NCI-H1105 treated with DMSO at 0.1 percent for 48 hours (cell line): ENCODE results near the gene ACOT12.
A peak's percentile ranks its signal among the peaks of the same experiment; 100 is the strongest.
"Not testable (repeated sequence)": the region's sequence is repeated elsewhere in the genome, so short reads cannot be mapped to it uniquely, and the experiment has no call there.

ENCODE experiments used
- DNase-seq: peaks from one replicate; lab custom pipeline; 2025; lab: John Stamatoyannopoulos, UW

Gene ACOT12

GRCh38 chr5:81337803-81338202, 56.1 kb downstream of the ACOT12 start:
- DNase-seq, result no peak

DNA sequence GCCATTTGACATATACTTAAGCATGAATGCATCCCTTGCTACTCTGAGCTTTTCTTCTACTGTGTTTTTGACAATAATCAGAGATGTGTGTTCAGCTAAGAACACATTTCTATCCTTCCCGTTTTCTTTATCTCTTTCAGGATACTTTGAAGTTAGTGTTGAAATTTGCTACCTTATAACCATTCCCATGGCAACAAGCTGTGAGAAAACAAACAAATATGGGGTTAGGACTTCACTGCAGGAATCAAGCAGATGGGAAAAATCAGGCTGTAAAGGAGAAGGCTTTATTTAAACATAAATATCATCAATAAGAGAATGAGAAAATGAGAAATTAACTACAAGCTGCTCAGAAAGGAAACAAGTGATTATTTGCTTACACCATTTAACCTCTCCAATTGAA, 57.4 kb downstream of the ACOT12 start:
- no peak for DNase-seq

- no peak for DNase-seq
These were observed 58.0 kb downstream of the ACOT12 start for GRCh38 chr5:81335946-81336345.

DNA sequence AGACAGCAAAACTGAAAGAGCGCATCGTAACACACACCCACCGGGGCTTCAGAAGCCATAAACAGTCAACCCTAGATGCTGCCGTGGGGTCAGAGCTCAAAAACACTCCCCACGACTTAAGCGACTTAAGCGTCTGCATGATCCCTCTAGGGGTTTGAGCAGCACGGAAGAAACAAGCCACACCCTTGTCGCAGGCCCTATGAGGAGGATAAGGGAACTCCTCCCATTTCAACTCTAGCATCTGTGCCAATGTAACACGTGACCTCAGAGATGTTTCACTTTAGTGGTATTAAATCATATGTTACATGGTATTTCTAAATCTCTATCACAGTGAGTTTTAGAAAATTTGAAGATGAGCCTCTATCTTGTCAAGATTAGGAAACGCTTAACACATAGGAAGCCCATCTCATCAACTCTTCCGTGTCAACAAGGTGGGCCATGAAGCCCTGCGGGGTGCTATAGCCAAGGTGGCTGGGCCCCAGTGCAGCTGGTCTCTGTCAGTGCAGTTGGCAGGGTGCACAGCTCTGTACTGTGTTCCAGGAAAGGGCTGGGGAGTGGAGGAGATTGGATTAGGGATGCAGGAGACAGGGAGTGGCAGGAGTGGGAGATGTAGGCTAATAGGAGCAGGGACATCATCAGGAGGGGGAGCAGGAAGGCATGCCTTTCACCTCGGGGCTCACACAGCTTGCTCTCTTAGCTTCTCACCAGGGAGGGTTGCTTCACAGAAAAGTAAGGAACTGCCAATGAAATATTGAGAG, 59.5 kb downstream of the ACOT12 start:
- no peak for DNase-seq

- no peak for DNase-seq
These were observed 67.4 kb downstream of the ACOT12 start for GRCh38 chr5:81326554-81326953.

- no peak for DNase-seq
These were observed 76.4 kb downstream of the ACOT12 start for GRCh38 chr5:81317536-81317935.

DNA sequence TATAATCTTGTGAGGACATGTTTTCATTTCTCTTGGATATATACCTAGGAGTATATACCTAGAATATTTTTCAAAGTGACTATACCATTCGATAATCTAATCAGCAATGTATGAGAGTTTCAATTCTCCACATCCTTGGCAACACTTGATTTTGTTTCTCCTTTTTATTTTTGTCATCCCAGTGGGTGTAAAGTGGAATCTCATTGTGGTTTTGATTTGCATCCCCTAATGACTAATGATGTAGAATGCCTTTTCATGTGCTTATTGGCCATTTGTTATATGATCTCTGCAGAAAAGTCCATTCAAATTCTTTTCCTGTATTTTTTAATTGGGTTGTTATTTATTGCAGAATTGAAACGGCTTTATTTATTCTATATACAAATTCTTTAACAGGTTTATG, 77.4 kb downstream of the ACOT12 start:
- no peak for DNase-seq

- no peak for DNase-seq
These were observed 78.1 kb downstream of the ACOT12 start for GRCh38 chr5:81315830-81316229.

- DNase-seq, result no peak
These were observed 78.6 kb downstream of the ACOT12 start for GRCh38 chr5:81315336-81315735.

DNA sequence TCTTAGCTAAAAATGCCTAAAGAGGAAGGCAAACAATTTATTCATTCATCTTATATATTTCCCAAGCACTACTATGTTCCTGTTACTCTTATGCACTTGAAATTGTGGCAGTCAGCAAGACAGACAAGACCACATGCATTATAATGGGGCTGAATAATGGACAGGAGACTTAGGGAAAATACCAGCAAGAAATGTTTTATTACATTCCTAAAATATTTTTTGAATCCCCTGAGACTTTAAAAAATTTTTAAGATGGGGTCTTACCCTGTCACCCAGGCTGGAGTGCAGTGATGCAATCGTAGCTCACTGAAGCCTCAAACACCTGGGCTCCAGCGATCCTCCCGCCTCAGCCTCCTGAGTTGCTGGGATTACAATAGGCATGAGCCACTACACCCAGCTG, 79.4 kb downstream of the ACOT12 start:
- DNase-seq, result no peak

- no peak for DNase-seq
These were observed 80.2 kb downstream of the ACOT12 start for GRCh38 chr5:81313686-81314085.

DNA sequence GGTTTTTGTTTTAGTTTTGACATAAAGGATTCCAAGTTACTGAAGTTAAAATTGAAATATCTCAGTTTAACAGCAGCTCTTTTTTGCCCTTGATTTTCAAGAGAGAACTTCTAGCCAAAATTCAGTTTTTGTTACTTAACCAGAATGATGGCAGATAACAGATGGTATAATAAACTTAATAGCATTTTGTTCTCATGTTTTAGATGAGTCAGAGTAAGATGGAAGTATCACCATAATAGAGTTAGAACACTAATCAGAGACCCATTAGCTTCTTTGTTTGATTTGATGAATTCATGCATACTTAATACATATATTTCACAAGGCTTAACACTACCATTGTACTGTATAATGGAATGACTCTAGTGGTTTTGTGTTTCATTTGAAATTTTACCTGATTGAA, 80.7 kb downstream of the ACOT12 start:
- no peak for DNase-seq

DNA sequence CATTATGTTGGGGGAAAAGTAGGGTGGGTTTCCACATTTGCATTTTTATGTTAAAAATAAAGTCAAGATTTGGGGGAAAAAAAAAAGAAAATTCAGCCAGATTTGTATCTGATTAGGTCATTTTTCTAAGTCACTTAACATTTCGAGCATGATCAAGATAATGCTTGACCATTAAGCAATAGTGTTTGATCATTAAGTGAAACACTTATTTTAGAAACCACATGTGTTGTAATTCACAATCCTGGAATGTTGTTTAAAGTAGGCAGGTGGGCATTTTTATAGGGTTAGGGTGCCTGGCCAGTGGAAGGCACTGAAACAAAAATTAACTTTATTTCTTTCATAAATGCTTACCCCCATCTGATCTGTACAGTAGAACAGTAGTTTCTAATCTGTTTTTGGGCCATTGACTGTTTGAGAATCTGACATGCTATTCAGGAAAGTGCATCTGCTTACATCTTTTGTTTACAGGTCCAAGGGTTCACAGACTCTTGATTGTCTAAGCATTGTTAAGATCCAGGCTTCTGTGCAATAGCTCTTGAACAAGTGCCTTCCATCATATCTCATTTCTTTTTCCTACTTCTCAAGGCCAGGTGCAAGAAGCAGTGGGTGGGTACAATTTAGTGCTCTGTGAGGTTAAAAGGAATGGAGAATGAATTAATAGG, 83.4 kb downstream of the ACOT12 start:
- DNase-seq, result no peak

DNA sequence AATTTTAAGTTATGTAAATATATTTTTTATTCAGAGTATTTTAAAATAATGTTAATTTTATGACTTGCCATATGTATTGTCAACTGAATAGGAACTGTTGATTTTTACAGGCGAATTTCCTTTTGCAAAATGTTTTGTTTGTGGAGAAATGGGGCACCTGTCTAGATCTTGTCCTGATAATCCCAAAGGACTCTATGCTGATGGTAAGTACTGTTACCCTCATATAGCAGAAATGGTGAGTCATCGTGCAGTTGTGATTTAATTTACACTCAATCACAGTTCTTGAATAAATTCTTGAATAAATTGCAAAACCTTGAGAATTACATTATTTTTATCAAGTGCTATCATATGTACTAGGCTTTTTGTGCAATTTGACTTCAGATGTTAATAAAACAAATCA, 85.1 kb downstream of the ACOT12 start:
- no peak for DNase-seq

GRCh38 chr5:81305785-81306184, 88.1 kb downstream of the ACOT12 start:
- DNase-seq, result no peak

DNA sequence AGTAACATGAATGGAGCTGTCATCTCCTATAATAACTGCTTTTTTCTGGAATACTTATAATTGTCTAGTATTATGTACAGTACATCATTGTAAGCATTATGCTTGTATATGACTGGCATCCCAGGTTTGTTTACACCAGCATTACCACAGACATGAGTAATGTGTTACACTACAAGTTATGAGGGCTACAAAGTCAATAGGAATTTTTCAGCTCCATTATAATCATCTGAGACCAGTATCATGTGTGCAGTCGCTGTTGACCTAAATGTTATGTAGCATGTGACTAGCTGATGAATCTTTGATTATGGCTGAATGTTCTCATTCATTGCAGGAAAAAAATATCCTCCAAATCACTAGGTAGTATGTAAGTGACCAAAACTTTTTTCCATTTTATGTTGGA, 90.4 kb downstream of the ACOT12 start:
- no peak for DNase-seq

DNA sequence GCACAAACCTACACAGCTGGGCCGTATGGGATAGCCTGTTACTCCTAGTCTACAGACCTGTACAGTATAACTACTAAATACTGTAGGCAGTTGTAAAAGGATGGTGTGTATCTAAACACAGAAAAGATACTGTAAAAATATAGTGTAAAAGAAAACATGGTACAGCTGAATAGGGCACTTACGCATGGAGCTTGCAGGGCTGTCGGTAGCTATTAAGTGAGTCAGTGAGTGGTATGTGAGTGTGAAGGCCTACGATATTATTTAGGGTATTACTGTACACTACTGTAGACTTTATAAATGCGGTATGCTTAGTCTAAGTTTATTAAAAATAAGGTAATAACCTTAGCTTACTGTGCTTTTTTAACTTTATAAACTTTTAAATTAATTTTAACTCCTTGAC, 91.3 kb downstream of the ACOT12 start:
- DNase-seq, result no peak

GRCh38 chr5:81301271-81302015, 92.5 kb downstream of the ACOT12 start, which contains the start of gene ZCCHC9:
Gene ZCCHC9 (plus strand): TSS chr5:81301587. CDS start chr5:81304758, 3,171 bp downstream.
- peak; percentile 79 for DNase-seq

- DNase-seq, result no peak
These were observed 93.0 kb downstream of the ACOT12 start for GRCh38 chr5:81300921-81301270.

GRCh38 chr5:81297531-81297930, 96.4 kb downstream of the ACOT12 start:
- no peak for DNase-seq

- not testable (repeated sequence) for DNase-seq
These were observed 99.9 kb downstream of the ACOT12 start for GRCh38 chr5:81294021-81294420.

DNA sequence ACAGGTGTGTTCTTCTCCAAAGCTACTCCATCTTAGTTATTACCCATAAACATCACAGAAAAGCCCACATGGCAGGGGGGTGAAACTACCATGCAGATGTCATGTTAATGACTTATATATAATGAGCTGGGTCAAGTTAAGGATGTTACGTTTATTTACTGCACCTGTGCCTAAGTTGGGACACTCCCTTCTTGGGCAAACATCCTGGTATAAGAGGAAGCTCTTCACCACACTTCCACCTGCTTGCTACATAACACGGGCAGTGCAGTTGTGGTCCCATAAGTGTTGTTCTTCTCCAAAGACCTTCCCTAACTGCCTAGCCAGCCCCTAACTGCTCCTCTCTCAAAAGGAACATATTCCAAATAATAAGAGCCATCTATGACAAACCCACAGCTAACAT, 101.8 kb downstream of the ACOT12 start:
- DNase-seq, result no peak

DNA sequence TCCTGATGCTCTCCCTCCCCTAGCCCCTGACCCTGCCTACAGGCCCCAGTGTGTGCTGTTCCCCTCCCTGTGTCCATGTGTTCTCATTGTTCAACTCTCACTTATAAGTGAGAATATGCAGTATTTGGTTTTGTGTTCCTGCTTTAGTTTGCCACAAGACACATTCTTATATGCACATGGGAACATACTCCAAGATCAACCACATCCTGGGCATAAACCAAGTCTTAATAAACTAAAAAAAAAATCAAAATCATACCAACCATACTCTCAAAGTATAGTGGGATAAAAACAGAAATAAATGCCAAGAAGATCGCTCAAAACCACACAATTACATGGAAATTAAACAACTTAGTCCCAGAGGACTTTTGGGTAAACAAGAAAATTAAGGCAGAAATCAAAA, 103.8 kb downstream of the ACOT12 start:
- no peak for DNase-seq
